ENCODE results near the gene HDAC4. TPM values are rescaled to one million over a fixed set of nuclear protein-coding genes. Genes with fewer than 3 reads are reported as not detected.

Gene HDAC4
- total and polyA plus RNA-seq, 10 of the 15 experiments (the other 5 are each of a cell fraction or from before 2014, with no cell fraction given): 0.22 to 15.7 (median 4.8) TPM

GRCh38 chr2:239236043-239236807 is 164.6 kb downstream of the HDAC4 start:
- no peak overlapping the region for H3K4me2 ChIP-seq (ENCODE audit: control insufficient read depth, insufficient read depth)
- no peaks in the 10 kb centered on the region for H3K4me1 ChIP-seq (ENCODE audit: control insufficient read depth, insufficient read depth, low read length)
- intact Hi-C loops (cut with micrococcal nuclease; ENCODE audit: unreplicated experiment) (no loop called here), in situ Hi-C loops (cut with MboI) (no loop called here)
- H3K36me3 ChIP-seq (ENCODE audit: control insufficient read depth in 2 of 2, insufficient read depth in 2 of 2, low read length in 1 of 2): no peaks in the 10 kb centered on the region
- TF ChIP-seq RUNX3 (IDR thresholded peaks at IDR 0.05; ENCODE audit: low read length) (no peak), HCFC1 (IDR thresholded peaks at IDR 0.05; ENCODE audit: low read length) (no peak)
- no peak overlapping the region for H3K27ac ChIP-seq (ENCODE audit: control insufficient read depth, insufficient read depth)
- no peak overlapping the region for H3K4me3 ChIP-seq
- no peak overlapping the region for H2AFZ ChIP-seq (ENCODE audit: control insufficient read depth, low read depth, low read length)
- H3K9me3 ChIP-seq (replicated peaks; ENCODE audit: control insufficient read depth, insufficient read depth, low read length): no peaks in the 10 kb centered on the region
- no peak overlapping the region for H3K9ac ChIP-seq (ENCODE audit: control insufficient read depth, insufficient read depth, low read length)
- BruUV-seq (replicated peaks): no TSS peak
- no peaks in the 10 kb centered on the region for H3K27me3 ChIP-seq (replicated peaks in 1 of 2; ENCODE audit: control insufficient read depth in 2 of 2, insufficient read depth in 2 of 2, low read length in 1 of 2)
- peaks cover 6% of the 10 kb centered on the region for H4K20me1 ChIP-seq (ENCODE audit: control insufficient read depth, insufficient read depth)
- RAD21 ChIA-PET (ENCODE audit: unreplicated experiment): no interaction called here
- DNase-seq (ENCODE audit: low read depth, low spot score) (no peak), ATAC-seq (no peak), FAIRE-seq (no peak)
- WGBS (ENCODE audit: insufficient coverage, insufficient replicate concordance, low lambda C conversion rate, missing lambda C conversion rate): 80% methylated on average over 20 of the region's 20 CpGs
- POLR2A ChIA-PET: no interaction called here
- SMC1A ChIA-PET (ENCODE audit: uncharacterized antibody, unreplicated experiment): interaction anchor here (1.0 kb wide), 1 partner anchor 11 kb away, joined by 3 read pairs; no protein-coding TSS in a partner anchor
- no peaks in the 10 kb centered on the region for H3K79me2 ChIP-seq (ENCODE audit: control insufficient read depth, insufficient read depth, low read length)
- CTCF ChIA-PET: interaction anchor here (0.6 to 0.7 kb wide), 2 partner anchors 30 to 880 kb away, joined by 3 read pairs; no protein-coding TSS in a partner anchor

GRCh38 chr2:239235311-239235710 is 165.5 kb downstream of the HDAC4 start:
- no peaks in the 10 kb centered on the region for H3K27me3 ChIP-seq (replicated peaks in 1 of 2; ENCODE audit: control insufficient read depth in 2 of 2, insufficient read depth in 2 of 2, low read length in 1 of 2)
- H3K4me3 ChIP-seq: no peak overlapping the region
- H3K9ac ChIP-seq (ENCODE audit: control insufficient read depth, insufficient read depth, low read length): no peak overlapping the region
- H3K9me3 ChIP-seq (replicated peaks; ENCODE audit: control insufficient read depth, insufficient read depth, low read length): no peaks in the 10 kb centered on the region
- H3K4me1 ChIP-seq (ENCODE audit: control insufficient read depth, insufficient read depth, low read length): no peaks in the 10 kb centered on the region
- ATAC-seq (no peak), FAIRE-seq (no peak), DNase-seq (ENCODE audit: low read depth, low spot score) (no peak)
- 84% methylated on average over 11 of the region's 11 CpGs for WGBS (ENCODE audit: insufficient coverage, insufficient replicate concordance, low lambda C conversion rate, missing lambda C conversion rate)
- peaks cover 10% of the 10 kb centered on the region for H4K20me1 ChIP-seq (ENCODE audit: control insufficient read depth, insufficient read depth)
- H2AFZ ChIP-seq (ENCODE audit: control insufficient read depth, low read depth, low read length): no peak overlapping the region
- POLR2A ChIA-PET: no interaction called here
- in situ Hi-C loops (cut with MboI): no loop called here
- H3K4me2 ChIP-seq (ENCODE audit: control insufficient read depth, insufficient read depth): no peak overlapping the region
- no peak for TF ChIP-seq ZNF24 (IDR thresholded peaks at IDR 0.05)
- no peak for TF ChIP-seq GABPA (IDR thresholded peaks at IDR 0.05; ENCODE audit: low read depth)
- TF ChIP-seq SRF (IDR thresholded peaks at IDR 0.05; ENCODE audit: low read depth in 2 of 2, low read length in 2 of 2): no peak
- H3K36me3 ChIP-seq (ENCODE audit: control insufficient read depth in 2 of 2, insufficient read depth in 2 of 2, low read length in 1 of 2): no peaks in the 10 kb centered on the region
- RAD21 ChIA-PET (ENCODE audit: unreplicated experiment): no interaction called here
- CTCF ChIA-PET: interaction anchor here (0.7 to 1.0 kb wide), 2 partner anchors 18 to 881 kb away, joined by 3 read pairs; no protein-coding TSS in a partner anchor
- SMC1A ChIA-PET (ENCODE audit: uncharacterized antibody, unreplicated experiment): interaction anchor here (1.0 to 1.4 kb wide), 5 partner anchors 12 to 146 kb away, joined by 3 to 5 read pairs (median 3); no protein-coding TSS in a partner anchor
- no peaks in the 10 kb centered on the region for H3K79me2 ChIP-seq (ENCODE audit: control insufficient read depth, insufficient read depth, low read length)
- no TSS peak for BruUV-seq (replicated peaks)
- H3K27ac ChIP-seq (ENCODE audit: control insufficient read depth, insufficient read depth): no peak overlapping the region
- intact Hi-C loops (cut with micrococcal nuclease; ENCODE audit: unreplicated experiment): no loop called here

Data from GM12878 (cell line).